Measurements from ENCODE around the gene SH3PXD2B.

DNA sequence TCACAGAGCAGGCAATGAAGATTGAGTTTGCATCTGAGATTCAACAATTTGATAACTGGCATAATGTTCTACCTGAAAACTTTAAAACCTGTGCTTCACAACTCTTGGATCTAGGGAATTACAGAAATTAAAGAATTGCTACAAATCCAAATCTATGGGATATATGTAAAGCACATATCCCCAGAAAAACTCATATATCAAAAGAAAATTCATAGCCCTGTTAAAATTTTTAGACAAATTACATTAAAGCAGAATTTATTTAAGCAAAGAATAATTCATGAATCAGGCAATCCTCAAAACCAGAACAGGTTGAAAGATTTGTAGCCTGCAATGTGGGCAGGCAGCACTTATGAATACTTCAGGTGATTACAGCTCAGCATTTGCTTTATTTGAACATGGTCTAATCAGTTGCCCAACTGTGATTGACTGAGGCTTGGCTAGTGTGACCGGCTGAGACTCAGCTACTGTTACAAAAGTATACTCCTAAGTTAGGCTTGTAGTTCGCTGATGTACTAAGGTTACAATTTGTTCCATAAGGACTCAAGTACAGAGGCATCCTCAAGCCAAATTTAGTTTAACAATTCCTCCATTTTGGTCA, 160.5 kb downstream of the SH3PXD2B start:
- TF ChIP-seq POLR2A (IDR thresholded peaks at IDR 0.05) (no peak), POLR2AphosphoS5 (IDR thresholded peaks at IDR 0.05; ENCODE audit: insufficient read depth in 1 of 2, low read depth in 1 of 2) (no peak)
- TF ChIP-seq, protein P1, sequence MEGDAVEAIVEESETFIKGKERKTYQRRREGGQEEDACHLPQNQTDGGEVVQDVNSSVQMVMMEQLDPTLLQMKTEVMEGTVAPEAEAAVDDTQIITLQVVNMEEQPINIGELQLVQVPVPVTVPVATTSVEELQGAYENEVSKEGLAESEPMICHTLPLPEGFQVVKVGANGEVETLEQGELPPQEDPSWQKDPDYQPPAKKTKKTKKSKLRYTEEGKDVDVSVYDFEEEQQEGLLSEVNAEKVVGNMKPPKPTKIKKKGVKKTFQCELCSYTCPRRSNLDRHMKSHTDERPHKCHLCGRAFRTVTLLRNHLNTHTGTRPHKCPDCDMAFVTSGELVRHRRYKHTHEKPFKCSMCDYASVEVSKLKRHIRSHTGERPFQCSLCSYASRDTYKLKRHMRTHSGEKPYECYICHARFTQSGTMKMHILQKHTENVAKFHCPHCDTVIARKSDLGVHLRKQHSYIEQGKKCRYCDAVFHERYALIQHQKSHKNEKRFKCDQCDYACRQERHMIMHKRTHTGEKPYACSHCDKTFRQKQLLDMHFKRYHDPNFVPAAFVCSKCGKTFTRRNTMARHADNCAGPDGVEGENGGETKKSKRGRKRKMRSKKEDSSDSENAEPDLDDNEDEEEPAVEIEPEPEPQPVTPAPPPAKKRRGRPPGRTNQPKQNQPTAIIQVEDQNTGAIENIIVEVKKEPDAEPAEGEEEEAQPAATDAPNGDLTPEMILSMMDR (IDR thresholded peaks at IDR 0.05) = no peak

All from vagina (tissue), 2 donors.